HS-5 (cell line): ENCODE results near the gene TTBK2.

Experiments
- DNase-seq: peaks from one replicate; pipeline ENCODE4 v3.0.0-alpha.2; 2012; ENCODE audit warnings: low read depth

The TTBK2 gene

DNA sequence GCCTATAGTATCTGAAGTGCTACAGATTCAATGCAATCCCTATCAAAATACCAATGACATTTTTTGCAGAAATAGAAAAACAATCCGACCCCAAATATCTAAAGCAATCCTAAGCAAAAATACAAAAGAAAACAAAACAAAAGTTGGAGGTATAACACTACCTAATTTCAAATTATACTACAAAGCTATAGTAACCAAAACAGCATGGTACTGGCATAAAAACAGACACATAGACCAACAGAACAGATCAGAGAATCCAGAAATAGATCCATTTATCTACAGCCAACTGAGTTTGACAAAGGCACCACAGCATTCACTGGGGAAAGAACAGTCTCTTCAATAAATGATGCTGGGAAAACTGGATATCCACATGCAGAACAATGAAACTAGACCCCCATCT lies 159.8 kb downstream of the TTBK2 start:
- no peak for DNase-seq

DNA sequence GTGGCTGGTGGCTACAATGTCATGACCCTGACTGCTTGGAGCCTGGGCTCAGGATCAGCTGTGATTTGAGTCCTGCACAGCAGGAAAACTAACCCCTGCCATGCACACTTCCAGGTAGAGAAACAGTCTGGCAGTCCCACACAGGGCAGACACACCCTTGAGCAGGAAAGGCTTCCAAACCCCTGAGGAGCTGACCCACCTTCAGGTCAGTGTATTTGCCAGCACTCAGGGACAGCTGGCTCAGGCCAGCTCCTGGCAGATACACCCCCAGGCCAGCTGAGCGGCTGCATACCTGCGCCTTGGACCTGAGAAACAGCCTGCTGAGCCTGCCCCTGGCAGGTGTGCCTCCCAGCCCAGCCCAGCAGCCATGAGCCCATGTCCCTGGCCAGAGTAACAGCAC lies 161.5 kb downstream of the TTBK2 start:
- DNase-seq, result no peak

DNA sequence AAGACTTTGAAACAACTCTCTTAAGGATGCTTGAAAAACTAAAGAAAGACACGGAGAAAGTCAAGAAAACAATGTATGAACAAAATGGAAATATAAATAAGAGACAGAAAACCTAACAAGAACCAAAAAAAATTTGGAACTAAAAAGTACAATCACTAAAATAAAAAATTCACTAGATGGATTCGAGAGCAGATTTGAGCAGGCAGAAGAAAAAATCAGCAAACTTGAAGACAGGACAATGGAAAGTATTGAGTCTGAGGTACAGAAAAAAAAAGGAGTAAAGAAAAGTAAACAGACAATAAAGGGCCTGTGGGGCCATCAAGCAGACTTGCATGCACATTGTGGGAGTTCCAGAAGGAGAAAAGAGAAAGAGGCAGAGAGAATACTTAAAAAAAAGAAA lies 170.3 kb downstream of the TTBK2 start:
- DNase-seq, result no peak

DNA sequence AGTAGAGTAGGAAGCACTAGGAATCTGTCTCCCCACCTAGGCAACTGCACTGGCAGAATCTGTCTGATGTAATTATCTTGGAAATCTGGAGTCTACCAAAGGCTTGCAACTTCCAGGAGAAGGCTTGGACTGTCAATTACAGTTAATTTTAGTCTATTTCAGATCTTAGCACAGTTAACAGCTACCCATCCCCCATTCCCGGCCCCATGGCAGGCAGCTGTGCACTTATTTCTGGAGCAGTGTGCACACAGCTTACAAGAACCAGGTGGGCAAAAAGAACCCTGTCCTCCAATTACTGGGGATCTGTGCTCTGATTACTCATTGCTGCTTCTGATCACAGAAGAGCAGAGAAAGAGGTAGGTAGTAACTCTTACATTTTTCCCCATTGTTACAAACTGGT lies 171.3 kb downstream of the TTBK2 start:
- no peak for DNase-seq

DNA sequence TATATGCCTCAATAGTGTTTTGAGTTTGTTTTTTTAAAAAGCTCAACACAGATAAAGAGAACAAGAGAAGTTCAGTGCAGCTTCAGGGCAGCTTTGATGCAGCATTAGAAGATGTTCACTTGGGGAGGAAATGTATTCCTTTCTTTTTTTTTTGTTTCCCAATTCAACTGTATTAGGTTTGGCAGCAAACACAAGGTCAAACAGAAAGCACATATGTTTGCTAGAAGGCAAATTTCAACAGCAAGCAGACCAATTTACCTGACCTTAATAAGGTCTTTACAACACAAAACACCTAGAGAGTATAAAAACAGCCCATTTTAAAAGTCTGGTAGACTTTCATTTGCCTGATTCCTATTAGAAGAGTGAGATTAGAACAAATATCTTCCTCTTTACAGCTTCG lies 176.4 kb downstream of the TTBK2 start:
- DNase-seq, result no peak

DNA sequence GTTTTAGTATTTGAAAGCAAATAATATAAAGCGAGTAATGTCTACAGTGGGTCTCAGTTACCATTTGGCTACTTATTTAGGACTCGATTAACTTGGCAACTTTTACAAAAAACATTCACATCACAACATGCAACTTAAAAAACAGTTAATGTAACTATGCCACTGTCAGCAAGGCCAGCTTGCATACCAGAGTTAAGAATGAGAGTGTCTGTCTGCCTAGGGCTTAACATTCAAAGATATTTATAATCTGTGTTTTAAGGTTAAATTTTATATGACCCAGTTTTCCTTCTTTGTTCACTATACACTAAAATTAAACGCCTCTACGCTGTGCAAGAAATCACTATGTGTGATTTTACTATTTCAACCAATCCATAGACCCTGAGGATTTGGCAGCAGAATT lies 178.4 kb downstream of the TTBK2 start:
- no peak for DNase-seq

DNA sequence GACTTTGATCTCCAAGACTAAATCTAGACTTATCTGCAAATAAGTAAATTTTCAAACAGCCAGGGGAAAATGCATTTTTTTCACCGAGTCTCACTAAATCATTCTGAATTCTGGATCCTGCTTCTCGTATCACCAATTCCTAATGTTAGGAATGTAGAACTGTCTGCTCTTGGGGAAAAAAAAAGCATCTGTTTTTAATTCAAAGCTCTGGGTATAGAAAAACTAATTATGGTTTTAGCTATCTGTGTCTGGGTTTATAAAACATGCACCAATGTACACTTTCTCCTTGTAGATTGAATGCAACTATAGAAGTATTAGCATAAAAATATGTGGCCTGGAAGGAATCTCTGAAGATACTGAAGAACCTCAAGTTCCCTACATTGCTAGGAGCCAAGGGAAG lies 178.9 kb downstream of the TTBK2 start:
- DNase-seq, result no peak

DNA sequence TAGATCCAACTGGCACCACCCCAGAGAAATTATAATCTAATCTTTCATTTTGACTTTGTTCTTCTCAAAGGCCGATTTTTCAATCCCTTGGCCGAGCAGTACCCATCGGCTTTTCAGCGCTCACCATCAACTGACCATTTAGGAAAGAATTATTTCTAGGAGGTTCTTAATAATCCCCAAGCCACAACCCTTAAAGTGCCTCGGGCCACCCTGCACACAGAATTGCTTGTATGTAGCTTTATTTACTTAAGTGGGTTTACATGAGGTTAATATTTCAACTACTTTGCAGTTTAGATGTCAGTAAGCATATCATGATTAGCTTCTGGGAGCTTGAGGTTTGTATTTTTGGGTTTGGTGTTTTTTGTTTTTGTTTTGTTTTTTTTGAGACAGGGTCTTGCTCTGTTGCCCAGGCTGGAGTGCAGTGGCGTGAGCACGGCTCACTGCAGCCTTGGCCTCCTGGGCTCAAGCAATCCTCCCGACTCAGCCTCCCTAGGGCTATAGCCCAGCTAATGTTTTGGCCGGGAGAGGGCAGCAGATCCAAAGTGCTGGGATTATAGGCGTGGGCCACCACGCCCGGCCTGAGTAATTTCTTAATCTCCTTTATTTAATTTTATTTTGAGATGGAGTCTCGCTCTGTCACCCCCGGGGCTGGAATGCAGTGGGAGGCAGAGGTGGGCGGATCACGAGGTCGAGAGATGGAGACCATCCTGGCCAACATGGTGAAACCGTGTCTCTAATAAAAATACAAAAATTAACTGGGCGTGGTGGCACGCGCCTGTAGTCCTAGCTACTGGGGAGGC lies 182.8 kb downstream of the TTBK2 start:
- DNase-seq, result peak; percentile 15

DNA sequence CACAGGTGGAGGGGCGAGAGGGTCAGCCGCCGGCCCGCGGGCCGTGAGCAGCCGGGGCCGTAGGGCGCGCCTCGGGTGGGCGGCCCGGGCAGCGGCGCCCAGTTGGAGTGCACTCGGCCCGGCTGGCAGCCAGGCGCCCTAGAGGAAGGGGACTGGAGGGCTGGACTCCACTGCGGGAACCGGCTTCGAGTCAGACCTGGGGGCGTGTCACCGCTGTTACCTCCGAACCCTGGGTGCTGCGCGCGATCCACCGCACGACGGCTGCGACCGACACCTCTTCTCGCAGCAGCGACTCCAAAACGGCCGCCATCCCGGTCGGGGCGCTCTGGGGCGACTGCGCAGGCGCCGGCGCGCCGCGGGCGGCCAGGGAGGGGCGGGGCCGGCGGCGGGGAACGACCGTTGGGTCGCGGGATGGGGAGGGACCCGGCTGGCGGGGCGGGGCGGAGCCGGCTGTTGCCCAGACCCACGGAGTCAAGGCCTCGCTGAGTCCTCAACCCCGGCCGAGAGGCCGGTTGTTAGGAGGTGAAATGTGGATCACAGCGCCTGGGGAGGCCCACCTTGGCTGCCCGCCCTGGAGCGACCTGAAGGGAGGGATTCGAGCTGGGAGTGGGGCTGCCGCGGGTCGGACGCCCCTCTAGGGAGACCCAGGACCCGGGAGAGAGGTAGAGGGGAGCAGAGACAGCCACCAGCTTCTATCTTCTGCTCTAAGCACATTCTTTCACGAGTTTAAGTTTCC lies 183.6 kb downstream of the TTBK2 start, which contains the start of gene CDAN1:
Gene CDAN1, minus strand, starts transcription at position 336 of the 736 bp plus-strand sequence. Its CDS starts 26 bp downstream, at position 310.
- DNase-seq, result peak; percentile 47

DNA sequence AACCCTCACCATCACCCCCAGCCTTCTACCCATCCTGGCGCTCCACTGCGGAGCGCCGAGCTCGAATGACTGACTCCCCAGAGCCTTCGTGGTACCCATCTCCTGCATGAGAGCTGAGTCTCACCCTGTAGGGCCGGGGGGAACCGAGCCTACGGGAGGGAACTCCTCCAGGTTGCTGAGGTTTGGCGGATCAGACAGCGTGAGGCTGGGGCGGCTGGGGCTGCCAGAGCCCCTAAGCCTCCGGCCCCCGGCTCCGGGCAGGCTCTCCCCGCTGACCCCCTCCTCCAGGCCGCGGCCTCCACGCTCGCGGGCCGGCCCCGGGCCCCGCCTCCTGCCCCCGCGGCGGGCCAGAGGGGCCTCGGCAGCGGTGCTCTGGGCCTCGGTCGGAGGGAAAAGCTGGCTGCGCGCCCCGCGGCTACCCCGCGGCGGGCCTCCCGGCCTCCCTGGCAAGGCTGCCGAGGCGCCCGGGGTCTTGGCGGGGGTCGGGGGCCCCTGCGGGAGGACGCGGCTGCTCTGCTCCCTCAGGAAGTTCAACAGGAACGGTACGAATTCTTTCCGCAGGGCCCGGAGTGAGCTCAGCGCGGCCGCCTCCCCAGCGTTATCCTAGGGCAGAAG lies 184.3 kb downstream of the TTBK2 start:
- DNase-seq, result no peak

DNA sequence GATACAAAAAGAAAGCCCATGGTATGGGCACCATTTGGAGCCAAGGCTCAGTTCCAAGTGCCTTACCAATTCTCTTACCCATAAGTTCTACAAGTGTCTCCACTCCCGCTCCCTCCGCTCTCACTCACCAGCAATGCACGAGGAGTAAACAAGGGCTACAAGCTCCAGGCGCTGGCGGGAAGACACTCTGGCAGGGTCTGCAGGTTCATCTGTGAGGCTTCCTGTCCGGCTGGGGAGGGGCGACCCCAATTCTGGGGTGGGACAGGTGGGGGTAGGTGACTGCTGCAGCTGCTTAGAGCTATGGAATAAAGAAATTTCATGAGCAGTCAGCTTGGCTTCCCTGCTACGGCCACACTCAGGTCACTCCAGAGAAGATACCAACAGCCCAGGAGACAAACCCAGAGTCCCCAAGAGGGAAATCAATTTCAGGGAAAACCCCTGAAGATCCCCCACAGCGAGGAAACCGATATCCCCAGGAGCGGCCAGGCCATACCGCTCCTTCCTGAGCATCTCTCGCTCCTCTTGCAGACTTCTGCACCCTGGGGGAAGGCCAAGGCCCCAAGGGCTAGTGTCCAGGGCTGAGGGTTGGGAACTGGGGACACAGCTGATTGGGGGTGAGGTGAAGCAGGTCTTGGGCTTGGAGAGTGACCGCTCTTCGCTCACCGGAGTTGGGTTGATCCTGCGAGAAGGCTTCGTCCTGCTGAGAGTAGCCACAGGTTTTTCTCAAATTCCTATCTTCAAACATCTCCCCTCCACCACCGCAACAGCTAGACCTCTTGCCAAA lies 185.0 kb downstream of the TTBK2 start:
- DNase-seq, result no peak

DNA sequence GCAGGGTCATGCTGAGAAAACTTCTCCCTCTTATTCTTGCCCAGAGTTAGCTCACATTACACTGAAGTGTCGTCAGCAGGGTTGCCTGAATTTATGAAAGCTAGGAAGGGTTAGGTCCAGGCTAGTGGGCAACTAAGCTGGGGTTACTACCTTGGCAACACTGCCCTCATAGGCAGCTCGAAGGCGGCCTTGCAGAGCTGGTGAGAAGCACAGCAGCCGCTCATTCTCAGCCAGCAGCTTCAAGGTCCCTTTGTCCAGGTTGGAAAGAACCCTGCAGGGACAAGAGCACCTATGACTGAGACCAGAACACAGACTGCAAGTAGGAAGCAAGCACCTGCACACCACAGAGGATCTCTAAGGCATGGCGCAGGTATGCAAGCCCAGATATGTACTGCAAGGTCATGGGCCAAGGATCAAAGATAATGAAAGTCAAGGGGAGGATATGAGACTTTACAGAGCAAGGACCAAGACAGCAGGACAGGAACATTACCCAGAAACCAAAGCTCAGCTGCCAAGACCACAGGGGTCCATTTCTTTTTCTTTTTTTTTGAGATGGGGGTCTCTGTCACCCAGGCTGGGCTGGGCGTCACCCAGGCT lies 186.4 kb downstream of the TTBK2 start:
- DNase-seq, result no peak

DNA sequence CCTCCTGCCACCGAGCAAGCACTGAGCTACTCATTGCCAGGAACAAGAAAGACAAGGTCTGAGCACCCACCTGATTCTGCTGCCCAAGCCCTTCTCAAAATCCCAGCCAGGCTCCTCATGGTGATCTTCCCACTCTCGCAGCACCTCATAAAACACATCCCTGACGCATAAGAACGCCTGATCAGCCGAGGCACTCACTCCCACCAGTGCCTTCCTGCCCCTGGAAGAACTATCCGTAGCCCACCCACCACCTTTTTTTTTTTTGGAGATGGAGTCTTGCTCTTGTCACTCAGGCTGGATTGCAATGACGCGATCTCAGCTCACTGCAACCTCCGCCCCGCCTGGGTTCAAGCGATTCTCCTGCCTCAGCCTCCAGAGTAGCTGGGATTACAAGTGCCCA lies 187.6 kb downstream of the TTBK2 start:
- DNase-seq, result no peak

DNA sequence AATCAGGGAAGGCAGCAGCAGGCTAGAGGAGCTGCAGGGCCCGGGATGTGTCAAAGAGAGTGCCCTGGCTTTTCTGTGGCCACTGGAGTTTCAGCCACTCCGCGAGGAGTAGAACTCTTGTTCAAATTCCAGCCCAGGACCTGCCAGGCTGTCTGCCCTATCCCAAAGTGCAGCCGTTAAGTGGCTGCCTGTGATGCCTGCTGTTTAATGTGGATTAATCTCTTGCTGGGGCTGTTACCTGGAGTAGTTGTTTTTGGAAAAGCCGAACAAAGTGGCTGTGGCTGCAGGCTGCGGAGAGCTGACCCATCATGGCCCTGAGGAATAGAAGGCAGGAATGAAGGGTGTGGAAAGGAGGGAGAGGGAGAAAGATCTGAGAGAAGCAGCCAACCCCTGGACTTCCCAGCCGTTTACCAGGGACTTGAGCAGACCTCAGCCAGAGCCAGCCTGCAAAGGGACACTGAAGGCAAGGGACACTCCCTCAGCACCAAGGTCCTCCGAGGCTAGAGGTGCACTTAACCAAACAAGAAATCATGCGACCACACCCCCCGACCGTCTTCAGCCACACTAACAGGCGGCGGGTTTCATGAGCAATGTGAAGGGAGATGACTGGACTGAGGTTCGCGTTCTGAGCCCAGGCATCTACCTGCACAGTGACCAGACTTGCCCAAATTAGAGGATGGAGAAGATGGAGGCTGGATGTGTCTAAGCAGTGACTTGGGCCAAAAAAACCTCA lies 188.3 kb downstream of the TTBK2 start:
- no peak for DNase-seq

DNA sequence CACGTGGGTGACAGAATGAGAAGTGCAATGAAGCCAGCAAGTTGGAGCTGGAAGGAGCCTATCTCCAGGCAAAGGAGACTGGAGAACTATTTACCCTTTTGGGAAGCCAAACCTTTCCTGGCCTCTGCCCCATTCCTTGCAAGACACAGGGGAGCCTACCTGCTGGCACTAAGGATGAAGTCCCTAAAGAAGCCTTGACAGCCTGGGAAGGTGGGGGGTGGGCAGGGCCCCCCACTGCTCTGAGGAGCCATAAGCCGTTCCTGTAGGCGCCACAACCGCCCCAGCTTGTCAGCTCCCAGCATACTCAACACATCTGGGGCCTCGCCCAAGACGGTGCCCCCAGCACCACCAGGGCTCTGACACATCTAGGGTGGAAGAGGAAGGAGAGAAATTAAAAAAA lies 189.1 kb downstream of the TTBK2 start:
- DNase-seq, result no peak

DNA sequence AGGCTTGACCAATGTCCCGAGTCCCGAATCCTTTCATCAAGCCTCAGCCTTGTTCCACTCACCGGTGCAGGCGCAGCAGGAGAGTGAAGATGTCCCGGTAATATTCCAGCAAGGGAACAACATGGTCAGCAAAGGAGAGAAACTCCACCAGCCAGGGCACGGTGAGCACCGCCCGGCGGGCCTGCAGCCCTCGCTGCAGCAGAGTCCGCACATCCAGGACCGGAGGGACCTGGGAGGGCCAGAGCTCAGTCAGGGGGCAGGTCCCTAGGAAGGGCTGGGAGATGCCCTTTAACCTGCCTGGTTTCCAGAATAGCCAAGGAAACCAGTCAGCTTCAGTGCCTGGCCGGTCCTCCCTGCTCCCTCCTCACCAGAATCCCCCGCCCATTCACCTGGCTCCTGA lies 190.0 kb downstream of the TTBK2 start:
- no peak for DNase-seq

DNA sequence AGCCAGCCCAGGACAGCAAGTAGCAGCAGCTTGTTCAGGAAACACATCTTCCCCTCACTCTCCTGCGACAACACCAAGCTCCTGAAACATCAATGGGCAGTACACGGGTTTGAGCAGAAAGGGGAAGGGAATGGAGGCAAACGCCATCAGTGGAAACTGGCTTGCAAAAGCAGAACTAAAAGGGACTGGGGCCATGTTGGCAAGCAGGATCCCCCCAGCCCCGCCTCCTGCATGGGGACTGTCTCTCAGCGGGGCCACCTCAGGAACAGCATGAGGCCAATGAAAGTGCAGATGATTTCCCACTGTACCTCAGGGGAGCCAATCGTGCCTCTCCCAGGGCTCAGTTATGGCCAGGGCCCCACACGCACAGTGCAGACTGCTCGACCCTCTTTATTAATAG lies 190.4 kb downstream of the TTBK2 start:
- DNase-seq, result no peak

DNA sequence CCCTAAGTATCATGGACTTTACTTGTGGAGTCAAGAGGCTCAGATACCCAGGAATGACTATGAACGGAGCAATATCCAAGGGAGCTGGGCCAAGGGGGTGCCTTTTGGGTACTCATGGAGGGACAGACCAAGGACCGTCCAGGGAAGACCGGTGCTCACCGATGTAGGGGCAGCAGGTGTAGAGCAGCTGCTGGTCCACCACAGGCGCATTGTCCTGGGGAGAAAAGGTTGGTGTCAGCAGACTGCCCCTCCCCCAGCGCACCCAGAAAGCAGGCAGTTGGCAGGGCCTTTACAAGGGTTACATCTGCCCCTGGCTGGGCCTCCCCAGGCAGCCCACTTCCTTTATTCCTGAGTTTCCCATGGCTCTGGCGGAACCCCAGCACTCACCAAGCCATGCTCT lies 191.2 kb downstream of the TTBK2 start:
- no peak for DNase-seq

DNA sequence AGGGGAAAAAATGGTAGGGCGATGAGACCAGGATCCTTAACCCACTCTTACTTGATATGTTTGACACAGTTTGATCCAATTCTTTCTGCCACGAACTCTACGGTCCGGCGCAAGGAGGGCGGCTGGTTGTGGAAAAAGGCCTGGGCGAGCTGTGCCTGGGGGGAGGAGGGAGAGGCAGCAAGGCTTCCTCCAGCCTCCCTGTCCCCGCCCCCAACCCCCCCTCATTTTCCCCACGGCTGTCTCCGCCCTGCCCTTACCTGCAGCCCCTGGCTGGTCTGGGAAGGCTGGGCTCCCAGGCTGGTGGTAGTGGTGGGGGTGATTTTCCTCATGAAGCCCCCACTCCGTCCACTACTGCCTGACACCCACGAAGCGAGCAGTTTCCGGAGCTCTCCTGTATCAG lies 191.6 kb downstream of the TTBK2 start:
- no peak for DNase-seq

DNA sequence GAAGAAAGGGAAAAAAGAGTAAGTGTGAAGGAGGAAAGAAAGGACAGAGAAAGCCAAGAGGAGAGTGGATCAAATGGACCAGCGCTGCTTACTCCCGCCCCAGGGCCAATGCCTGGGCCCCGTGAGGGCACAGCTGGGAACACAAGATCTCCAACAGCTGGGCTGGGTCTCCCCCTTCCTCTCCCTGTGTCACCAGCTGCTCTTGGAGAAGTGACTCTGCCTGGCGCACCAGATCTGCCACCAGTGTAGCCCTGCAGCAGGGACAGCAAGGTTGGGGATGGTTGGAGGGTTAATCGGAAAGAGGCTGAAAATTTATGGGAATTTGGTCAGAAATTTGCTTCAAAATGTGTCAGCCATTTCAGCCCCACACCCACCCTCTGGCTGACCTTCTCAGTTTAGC lies 192.0 kb downstream of the TTBK2 start:
- no peak for DNase-seq

DNA sequence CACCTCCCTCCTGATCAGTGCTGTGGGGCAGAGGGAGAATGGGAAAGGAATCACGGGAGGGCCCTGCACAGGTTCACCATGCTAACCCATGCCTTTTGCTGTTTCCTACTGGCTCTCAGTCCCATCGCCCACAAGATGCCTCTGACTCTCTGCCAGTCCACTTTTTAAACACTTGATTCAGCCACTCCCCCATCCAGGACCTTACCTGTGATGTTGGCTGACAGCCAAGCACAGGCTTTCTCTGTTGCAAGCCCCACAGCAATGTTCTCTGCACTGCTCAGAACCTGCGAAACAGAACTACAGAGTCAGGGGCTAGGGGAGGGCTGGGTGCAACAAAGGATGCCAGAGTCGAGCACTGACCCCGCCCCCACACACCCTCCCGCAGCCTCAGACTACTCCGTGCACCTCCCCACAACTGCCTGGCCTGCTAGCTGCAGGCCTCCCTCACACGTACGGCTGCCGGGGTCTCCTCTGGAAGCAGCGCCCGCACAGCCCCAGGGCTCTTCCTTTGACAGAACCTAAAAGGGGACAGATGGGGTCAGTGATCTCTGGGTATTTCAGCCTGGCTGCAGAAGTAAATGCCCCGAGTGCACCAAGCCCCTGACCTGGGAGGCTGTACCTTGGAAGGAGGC lies 192.7 kb downstream of the TTBK2 start:
- DNase-seq, result no peak
